GM13977 (cell line): ENCODE results near the gene SPOP.

Source experiments
- DNase-seq: peaks from one replicate; pipeline ENCODE4 v3.0.0; 2012; ENCODE audit warnings: low spot score
- in situ Hi-C: fragments of 300-500 bp; cut with MboI; formaldehyde crosslinking; loops from one replicate; pipeline ENCODE4 v1.12.0; 2022; ENCODE audit warnings: low sequenced_read_pairs, low pct_unique_long_range_greater_than_20kb, mixed read lengths, inconsistent platforms; ENCODE audit not compliant: unreplicated experiment
- TF ChIP-seq, protein P1 (sequence below): IDR thresholded peaks from 2 replicates; pipeline ENCODE4 v1.5.1; 2012; ENCODE audit warnings: mild to moderate bottlenecking, control low read depth; ENCODE audit not compliant: insufficient read depth; ENCODE audit errors: extremely low read depth, missing control alignments

SPOP gene

DNA sequence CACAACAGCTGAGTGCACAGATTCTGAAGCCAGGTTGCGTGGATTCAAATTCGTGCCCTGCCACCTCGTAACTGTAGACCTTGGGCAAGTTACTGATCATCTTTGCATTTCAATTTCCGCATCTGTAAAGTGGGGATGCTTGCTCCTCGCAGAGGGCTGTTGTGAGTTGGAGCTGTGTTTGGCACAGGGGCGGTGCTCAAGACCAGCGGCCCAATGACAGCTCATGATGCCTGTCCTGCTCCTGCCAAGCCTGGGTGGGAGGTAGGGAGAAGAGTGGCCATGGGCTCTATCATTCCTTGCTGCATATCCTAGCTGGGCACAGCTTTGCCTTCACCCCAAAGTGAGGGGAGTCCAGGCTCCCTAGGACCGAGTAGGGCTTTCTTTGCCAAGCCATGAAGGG, 89.6 kb downstream of the SPOP start:
- in situ Hi-C loops = no loop called here
- TF ChIP-seq, protein P1, sequence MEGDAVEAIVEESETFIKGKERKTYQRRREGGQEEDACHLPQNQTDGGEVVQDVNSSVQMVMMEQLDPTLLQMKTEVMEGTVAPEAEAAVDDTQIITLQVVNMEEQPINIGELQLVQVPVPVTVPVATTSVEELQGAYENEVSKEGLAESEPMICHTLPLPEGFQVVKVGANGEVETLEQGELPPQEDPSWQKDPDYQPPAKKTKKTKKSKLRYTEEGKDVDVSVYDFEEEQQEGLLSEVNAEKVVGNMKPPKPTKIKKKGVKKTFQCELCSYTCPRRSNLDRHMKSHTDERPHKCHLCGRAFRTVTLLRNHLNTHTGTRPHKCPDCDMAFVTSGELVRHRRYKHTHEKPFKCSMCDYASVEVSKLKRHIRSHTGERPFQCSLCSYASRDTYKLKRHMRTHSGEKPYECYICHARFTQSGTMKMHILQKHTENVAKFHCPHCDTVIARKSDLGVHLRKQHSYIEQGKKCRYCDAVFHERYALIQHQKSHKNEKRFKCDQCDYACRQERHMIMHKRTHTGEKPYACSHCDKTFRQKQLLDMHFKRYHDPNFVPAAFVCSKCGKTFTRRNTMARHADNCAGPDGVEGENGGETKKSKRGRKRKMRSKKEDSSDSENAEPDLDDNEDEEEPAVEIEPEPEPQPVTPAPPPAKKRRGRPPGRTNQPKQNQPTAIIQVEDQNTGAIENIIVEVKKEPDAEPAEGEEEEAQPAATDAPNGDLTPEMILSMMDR = no peak
- DNase-seq = no peak

DNA sequence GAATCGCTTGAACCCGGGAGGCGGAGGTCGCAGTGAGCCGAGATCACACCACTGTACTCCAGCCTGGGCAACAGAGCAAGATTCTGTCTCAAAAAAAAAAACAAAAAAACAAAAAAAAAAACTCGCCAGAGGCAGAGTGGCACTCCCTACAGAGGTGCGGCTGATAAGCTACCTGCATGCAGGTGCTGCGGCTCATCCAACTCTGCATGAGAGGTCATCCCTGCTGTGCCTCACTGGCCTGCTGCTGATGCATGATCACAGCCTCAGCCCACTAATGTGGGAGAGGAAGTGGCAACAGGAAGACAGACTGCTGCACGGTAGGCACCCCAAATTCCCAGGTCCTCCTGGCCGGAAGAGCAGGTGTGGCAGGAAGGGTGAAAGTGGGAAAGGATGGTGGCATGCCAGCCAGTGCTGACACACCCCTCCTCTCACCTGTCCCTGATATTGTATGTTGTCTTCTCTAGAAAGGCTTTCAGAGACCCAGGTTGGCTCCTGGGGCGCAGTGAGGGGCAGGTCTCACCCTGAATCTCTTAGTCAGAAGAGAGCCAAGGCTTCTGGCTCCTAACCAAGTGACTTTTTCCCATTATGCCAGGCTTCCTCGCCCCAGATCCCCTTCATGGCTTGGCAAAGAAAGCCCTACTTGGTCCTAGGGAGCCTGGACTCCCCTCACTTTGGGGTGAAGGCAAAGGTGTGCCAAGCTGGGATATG, 90.4 kb downstream of the SPOP start:
- in situ Hi-C loops = no loop called here
- TF ChIP-seq, protein P1 = no peak

DNA sequence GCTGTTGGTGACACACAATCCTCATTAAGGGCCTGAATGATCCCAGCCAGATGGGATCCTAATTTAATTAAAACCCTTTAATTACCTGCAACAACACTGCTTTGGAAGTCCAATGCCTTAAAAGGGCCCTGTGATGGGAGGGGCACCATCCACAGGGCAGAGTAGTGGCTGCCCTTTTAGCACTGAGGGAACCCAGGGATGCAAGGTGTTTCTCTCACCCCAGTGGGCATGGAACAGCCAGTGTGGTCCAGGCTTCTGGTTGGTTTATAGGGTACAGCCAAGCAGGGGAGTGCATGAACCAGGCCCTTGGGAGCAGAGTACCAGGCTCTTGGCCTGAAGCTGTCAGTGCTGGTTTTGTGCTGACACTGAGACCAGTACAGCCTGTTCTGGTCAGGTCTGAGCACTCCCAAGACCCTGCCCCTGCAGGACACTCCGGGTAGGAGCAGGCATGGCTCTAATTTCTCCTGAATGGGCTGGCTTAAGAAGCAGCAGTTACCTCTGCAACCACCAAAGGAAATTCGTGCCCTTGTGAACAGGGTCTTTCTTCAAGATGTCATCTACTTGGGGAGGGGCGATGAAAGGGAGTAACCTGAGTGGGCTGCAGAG, 92.4 kb downstream of the SPOP start:
- TF ChIP-seq, protein P1 = peak; percentile 5
- DNase-seq = no peak
- in situ Hi-C loops = no loop called here

More for the DNA sequence above, 90.4 kb downstream of the SPOP start:
- DNase-seq = no peak

DNA sequence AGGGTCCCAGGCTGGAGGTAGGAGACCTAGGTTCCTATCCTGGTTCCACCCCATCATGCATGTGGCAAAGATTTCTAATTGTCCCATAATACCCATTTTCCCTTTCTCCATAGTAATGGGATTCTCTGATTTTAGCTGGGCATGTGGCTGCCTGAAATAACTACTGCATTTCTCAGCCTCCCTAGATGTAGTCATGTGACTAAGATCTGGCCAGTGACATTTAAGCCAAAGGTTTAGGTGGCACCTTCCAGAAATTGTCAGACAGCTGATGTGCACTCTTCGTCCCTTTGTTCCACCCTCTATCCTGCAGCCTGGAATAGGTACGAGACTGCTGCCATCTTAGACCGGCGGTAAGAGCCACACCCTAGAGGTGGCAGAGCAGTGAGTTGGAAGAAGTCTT, 94.0 kb downstream of the SPOP start:
- no peak for DNase-seq

DNA sequence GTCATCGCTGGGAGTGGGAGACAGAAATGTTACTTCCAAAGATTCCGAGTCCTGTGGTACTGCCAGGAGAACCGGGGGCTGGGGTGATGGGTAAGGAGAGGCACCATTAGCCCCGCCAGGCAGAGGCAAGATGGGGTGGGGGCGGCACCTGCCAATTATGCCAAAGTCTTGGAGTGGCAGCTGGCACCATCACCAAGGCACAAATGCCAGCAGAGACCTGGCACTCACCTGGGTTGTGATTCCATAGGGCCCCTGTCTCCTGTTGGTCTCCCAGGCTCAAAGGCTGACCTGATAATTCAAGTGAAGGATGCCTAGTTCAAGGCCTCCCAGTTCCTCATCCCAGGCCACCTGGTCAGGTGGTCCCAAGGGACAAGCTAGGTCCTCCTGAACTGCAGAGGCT, 94.7 kb downstream of the SPOP start:
- in situ Hi-C loops = no loop called here
- TF ChIP-seq, protein P1 = no peak
- no peak for DNase-seq

More for the DNA sequence above, 94.0 kb downstream of the SPOP start:
- in situ Hi-C loops = no loop called here
- TF ChIP-seq, protein P1 = no peak

DNA sequence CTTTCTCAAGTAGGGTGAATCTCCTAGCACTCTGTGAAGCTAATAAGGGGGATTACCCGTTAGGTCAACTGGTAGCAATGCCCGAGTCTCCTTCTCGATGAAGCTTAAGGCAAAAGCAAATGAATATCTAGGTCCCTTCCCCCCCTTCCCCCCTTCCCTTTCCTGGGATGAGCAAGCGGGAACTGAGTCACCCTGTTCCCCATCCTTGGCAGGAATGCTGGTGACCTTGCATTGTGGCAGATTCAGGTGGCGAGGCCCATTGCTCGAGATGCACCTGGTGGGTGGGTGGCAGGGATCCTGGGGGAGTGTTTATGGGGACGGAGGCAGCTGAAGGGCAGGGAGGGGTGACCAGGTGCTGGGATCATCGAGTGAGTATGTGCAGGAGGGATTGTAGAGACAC, 95.1 kb downstream of the SPOP start:
- in situ Hi-C loops = no loop called here
- TF ChIP-seq, protein P1 = no peak
- DNase-seq = no peak
